Lower leg skin (tissue), 4 donors: ENCODE measurements around the gene ATXN2L. TPM values are rescaled to one million over a fixed set of nuclear protein-coding genes. Genes with fewer than 3 reads are reported as not detected.

Experiments used
- DNase-seq, 2 donors: peaks; one replicate each; pipeline ENCODE4 v3.0.0-alpha.2; 2019; ENCODE audit warnings: low spot score in 2 of 2
- H3K4me3 ChIP-seq: fragments of 200-600 bp; sonication (generic); 2 replicates; pipeline ENCODE4 v1.5.1; 2017; ENCODE audit warnings: mild to moderate bottlenecking, low read depth; ENCODE audit not compliant: poor library complexity, severe bottlenecking
- POLR2A ChIP-seq, 2 donors: fragments of 450-650 bp; IDR thresholded peaks; one replicate each; pipeline ENCODE4 v1.6.1; 2016 to 2017; ENCODE audit warnings: antibody characterized with exemption in 2 of 2, mild to moderate bottlenecking in 1 of 2, moderate library complexity in 1 of 2
- WGBS, 2 donors: methylation state at CpG; one replicate each; pipeline ENCODE4 v1.1.5; 2018; 5-methylcytosine and 5-hydroxymethylcytosine counted together
- intact Hi-C: fragments of 100-400 bp; cut with DNase I; formaldehyde crosslinking; loops from one replicate; pipeline ENCODE4 v1.15.0; 2023; ENCODE audit warnings: low total_unique reads
- total RNA-seq, 4 donors: library from RNA; depleted of rRNA; stranded (reverse); fragments of >200 nt; gene quantifications; one replicate each; pipeline ENCODE4 v1.1.0, GENCODE V29; 2016
- TF ChIP-seq, protein P1 (sequence below), 3 donors: fragments of 450-650 bp; IDR thresholded peaks; one replicate each; pipeline ENCODE4 v1.5.1; 2016; ENCODE audit warnings: antibody characterized with exemption in 3 of 3, mild to moderate bottlenecking in 3 of 3, moderate library complexity in 2 of 3

ATXN2L gene
- total RNA-seq, 4 donors from 2014 or later, result 54.8 to 152 (median 66.5) TPM

DNA sequence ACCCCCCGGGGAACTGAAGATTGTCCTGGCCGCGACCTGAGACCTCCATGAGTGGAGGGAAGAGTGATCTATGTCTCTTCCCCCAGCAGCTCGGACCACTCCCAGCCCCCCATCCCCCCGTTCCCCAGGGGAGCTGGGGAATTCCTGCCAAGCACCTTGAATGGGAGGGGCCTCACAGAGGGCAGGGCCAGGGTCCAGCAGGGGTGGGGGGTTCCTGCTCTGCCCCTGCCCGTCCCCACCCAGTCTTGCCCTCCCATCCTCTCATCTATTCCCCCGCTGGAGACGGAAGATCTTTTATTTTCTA, 13.9 kb downstream of the ATXN2L start:
- intact Hi-C loops, result no loop called here
- WGBS, 2 donors, result 79 to 86% methylated on average over 8 of the region's 8 CpGs
- TF ChIP-seq, protein P1, sequence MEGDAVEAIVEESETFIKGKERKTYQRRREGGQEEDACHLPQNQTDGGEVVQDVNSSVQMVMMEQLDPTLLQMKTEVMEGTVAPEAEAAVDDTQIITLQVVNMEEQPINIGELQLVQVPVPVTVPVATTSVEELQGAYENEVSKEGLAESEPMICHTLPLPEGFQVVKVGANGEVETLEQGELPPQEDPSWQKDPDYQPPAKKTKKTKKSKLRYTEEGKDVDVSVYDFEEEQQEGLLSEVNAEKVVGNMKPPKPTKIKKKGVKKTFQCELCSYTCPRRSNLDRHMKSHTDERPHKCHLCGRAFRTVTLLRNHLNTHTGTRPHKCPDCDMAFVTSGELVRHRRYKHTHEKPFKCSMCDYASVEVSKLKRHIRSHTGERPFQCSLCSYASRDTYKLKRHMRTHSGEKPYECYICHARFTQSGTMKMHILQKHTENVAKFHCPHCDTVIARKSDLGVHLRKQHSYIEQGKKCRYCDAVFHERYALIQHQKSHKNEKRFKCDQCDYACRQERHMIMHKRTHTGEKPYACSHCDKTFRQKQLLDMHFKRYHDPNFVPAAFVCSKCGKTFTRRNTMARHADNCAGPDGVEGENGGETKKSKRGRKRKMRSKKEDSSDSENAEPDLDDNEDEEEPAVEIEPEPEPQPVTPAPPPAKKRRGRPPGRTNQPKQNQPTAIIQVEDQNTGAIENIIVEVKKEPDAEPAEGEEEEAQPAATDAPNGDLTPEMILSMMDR (IDR thresholded peaks at IDR 0.05), result no peak
- TF ChIP-seq POLR2A (IDR thresholded peaks at IDR 0.05), result no peak
- no peak for DNase-seq
- H3K4me3 ChIP-seq, result no peak overlapping the region

DNA sequence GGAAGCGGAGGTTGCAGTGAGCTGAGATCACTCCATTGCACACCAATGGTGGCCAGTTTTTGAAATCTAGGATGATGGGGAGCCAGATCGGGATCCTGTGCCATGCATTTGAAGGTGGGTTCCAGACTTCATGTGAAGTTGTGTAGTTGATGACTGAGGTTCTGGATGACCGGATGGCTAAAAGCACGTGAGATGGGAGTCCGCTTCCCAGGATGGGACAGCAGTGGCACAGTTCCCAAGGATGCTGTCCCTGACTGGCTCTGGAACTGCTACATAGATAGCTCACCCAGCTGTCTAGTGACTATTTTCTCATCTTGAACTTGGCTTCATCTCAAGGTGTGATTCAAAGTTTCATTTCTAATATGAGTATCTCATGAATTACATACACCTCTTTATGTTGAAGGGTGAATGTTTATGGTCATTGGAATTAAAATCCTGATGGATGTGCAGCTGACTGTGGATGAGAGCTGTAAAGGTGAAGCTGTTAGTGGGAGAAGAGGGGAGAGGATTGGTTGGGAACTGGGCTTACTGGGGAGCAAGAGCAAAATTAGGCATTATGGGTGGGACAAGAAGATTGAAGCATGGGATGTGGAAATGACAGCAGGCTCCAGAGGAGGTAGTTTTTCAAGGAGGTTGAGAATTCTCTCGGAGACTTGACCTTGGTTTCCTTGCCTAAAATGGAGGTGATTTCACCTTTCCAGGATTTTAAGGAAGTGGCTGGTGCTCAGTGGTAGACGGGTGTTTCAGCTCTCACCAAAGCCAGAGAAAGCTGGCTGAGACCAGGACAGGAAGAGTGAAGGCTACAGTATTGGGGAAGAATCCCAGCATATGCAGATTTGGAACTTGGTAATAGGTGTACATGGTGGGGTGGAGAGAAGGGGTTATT, 15.1 kb downstream of the ATXN2L start:
- TF ChIP-seq POLR2A (IDR thresholded peaks at IDR 0.05), result no peak
- TF ChIP-seq, protein P1 (IDR thresholded peaks at IDR 0.05), result no peak
- no peak overlapping the region for H3K4me3 ChIP-seq
- 89 to 91% methylated on average over 7 of the region's 7 CpGs for WGBS, 2 donors

DNA sequence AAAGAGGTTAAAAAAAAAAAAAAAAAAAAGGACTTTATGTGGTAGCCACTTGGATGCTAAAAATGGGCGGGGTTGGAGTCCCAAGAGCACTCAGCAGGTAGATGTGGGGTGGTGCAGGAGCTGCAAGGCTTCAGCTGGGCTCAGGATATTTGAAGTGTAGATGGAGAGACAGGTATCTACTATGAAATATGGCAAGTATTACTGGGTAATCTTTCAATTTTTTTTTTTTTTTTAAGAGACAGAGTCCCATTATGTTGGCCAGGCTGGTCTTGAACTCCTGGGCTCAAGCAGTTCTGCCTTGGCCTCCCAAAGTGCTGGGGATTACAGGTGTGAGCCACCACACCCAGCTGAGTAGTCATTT, 15.7 kb downstream of the ATXN2L start:
- intact Hi-C loops, result no loop called here
- TF ChIP-seq POLR2A (IDR thresholded peaks at IDR 0.05), result no peak
- TF ChIP-seq, protein P1 (IDR thresholded peaks at IDR 0.05), result no peak
- WGBS, 2 donors, result 97 to 100% methylated on average over 1 of the region's 1 CpG

More for the DNA sequence above, 15.1 kb downstream of the ATXN2L start:
- intact Hi-C loops, result no loop called here
- DNase-seq, result no peak

DNA sequence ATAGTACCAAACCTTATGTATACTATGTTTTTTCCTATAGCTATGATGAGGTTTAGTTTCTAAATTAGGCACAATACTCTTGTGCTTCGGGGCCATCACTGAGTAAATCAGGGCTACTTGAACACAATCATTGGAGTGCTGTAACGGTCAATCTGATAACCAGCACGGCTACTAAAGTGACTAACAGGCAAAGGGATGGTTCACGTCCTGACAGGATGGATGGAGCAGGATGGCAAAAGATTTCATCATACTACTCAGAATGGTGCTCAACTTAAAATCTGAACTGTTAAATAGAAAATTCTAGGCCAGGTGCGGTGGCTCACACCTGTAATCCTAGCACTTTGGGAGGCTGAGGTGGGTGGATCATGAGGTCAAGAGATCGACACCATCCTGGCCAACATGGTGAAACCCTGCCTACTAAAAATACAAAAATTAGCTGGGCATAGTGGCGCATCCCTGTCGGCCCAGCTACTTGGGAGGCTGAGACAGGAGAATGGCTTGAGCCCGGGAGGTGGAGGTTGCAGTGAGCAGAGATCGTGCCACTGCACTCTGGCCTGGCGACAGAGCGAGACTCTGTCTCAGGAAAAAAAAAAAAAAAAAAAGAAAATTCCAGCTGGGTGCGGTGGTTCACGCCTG, 16.3 kb downstream of the ATXN2L start:
- intact Hi-C loops, result no loop called here

More for the DNA sequence above, 15.7 kb downstream of the ATXN2L start:
- no peak overlapping the region for H3K4me3 ChIP-seq
- DNase-seq, result no peak

DNA sequence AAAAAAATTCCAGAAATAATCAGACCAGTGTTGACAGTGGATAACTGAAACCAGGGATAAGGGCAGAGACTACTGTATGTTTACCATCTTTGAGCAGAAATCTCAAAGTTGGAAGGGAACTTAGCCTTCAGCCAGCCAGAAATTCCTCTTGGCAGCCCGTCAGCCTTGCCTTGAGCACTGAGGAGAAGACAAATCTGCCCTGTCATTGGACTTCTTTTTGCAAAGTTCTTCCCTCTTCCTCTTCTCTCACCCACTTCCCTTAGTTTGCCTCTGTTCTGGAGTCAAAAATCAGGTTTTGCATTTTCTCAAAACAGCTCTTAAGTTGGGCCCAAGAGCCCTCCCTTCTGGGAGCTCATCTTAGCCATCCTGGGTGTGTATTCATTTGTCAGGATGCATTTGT, 17.1 kb downstream of the ATXN2L start:
- H3K4me3 ChIP-seq, result no peak overlapping the region
- 25 to 39% methylated on average over 1 of the region's 1 CpG for WGBS, 2 donors
- TF ChIP-seq POLR2A (IDR thresholded peaks at IDR 0.05), result no peak
- TF ChIP-seq, protein P1 (IDR thresholded peaks at IDR 0.05), result no peak
- intact Hi-C loops, result no loop called here
- DNase-seq, result no peak

More for the DNA sequence above, 16.3 kb downstream of the ATXN2L start:
- TF ChIP-seq, protein P1 (IDR thresholded peaks at IDR 0.05), result no peak
- TF ChIP-seq POLR2A (IDR thresholded peaks at IDR 0.05), result no peak
- H3K4me3 ChIP-seq, result no peak overlapping the region
- 92 to 93% methylated on average over 14 of the region's 14 CpGs for WGBS, 2 donors
- DNase-seq, result no peak
